Natural killer cell (primary cell): ENCODE results near the gene FOXJ3. TPM values are rescaled to one million over a fixed set of nuclear protein-coding genes. Genes with fewer than 3 reads are reported as not detected.

Experiments used
- ATAC-seq, 3 donors: fragments of 150-1000 bp in 2 of 3; fragments of 200-7000 bp in 1 of 3; cut with Tn5 transposase; 1 replicate in 1 of 3; 2 replicates in 2 of 3; pipeline ENCODE4 v1.10.0; 2021; ENCODE audit warnings: mild to moderate bottlenecking in 2 of 3, moderate library complexity in 2 of 3
- DNase-seq, 2 donors: peaks; one replicate each; pipeline versions ENCODE4 v3.0.0 to v3.0.0-alpha.2; 2013 to 2021; ENCODE audit warnings: mixed read lengths in 1 of 2
- H3K27ac ChIP-seq: one replicate; pipeline ENCODE4 v1.5.1; 2013; ENCODE audit warnings: mild to moderate bottlenecking, low read length
- H3K27me3 ChIP-seq: one replicate; pipeline ENCODE4 v1.6.1; 2013; ENCODE audit warnings: low read length; ENCODE audit not compliant: control insufficient read depth, insufficient read depth
- H3K36me3 ChIP-seq: one replicate; pipeline ENCODE4 v1.6.1; 2013; ENCODE audit warnings: low read length; ENCODE audit not compliant: control insufficient read depth, insufficient read depth
- H3K4me1 ChIP-seq: one replicate; pipeline ENCODE4 v1.6.1; 2013; ENCODE audit warnings: low read length; ENCODE audit not compliant: control insufficient read depth, insufficient read depth
- H3K4me3 ChIP-seq: one replicate; pipeline ENCODE4 v1.5.1; 2013; ENCODE audit warnings: low read length
- H3K9me3 ChIP-seq: one replicate; pipeline ENCODE4 v1.6.1; 2013; ENCODE audit warnings: low read length; ENCODE audit not compliant: control insufficient read depth, insufficient read depth
- H3K27ac Mint-ChIP-seq, 2 donors: one replicate each; pipeline ENCODE4 v1.8.0; 2022; ENCODE audit warnings: mild to moderate bottlenecking in 2 of 2, mixed read lengths in 2 of 2, moderate library complexity in 1 of 2
- H3K27me3 Mint-ChIP-seq, 2 donors: one replicate each; pipeline ENCODE4 v1.8.0; 2022; ENCODE audit warnings: low read depth in 2 of 2, mixed read lengths in 2 of 2
- H3K36me3 Mint-ChIP-seq: one replicate; pipeline ENCODE4 v1.8.0; 2022; ENCODE audit warnings: mixed read lengths
- H3K4me1 Mint-ChIP-seq, 2 donors: one replicate each; pipeline ENCODE4 v1.8.0; 2022; ENCODE audit warnings: mixed read lengths in 2 of 2
- H3K4me3 Mint-ChIP-seq: one replicate; pipeline ENCODE4 v1.8.0; 2022; ENCODE audit warnings: mild to moderate bottlenecking, moderate library complexity, mixed read lengths
- H3K9me3 Mint-ChIP-seq, 2 donors: one replicate each; pipeline ENCODE4 v1.8.0; 2022; ENCODE audit warnings: mixed read lengths in 2 of 2
- CTCF ChIP-seq: fragments of 200-600 bp; IDR thresholded peaks from one replicate; pipeline ENCODE4 v1.8.0; 2022; ENCODE audit warnings: antibody characterized with exemption
- WGBS: methylation state at CpG from one replicate; pipeline ENCODE4 v1.1.7; 2013; ENCODE audit warnings: missing lambda C conversion rate; ENCODE audit not compliant: insufficient coverage; 5-methylcytosine and 5-hydroxymethylcytosine counted together
- intact Hi-C: fragments of 100-400 bp; cut with micrococcal nuclease; formaldehyde crosslinking; loops from one replicate; pipeline ENCODE4 v1.14.2; 2022
- total RNA-seq, 4 donors: library from RNA; stranded (reverse); fragments of 120-200 nt in 1 of 4; gene quantifications; one replicate each; pipeline versions ENCODE4 v1.2.3 to v1.2.4, GENCODE V29; 2013 to 2022

FOXJ3 gene
- total RNA-seq, 3 donors from 2014 or later (not counting 1 experiment from before 2014, with no cell fraction given) = 81.9 to 93.8 (median 82.5) TPM

GRCh38 chr1:42258218-42258617 lies 76.8 kb downstream of the FOXJ3 start:
- TF ChIP-seq CTCF = no peak
- no peaks in the 10 kb centered on the region for H3K9me3 Mint-ChIP-seq
- no peak for ATAC-seq

GRCh38 chr1:42251042-42251441 lies 84.0 kb downstream of the FOXJ3 start:
- ATAC-seq (no peak), DNase-seq (no peak)
- H3K9me3 Mint-ChIP-seq = peaks cover 2 to 5% of the 10 kb centered on the region in 2 donors
- H3K4me1 ChIP-seq = no peaks in the 10 kb centered on the region
- peaks cover 9% of the 10 kb centered on the region for H3K36me3 Mint-ChIP-seq
- peak overlapping the region in 1 of 2 donors; percentile 37 for H3K27ac Mint-ChIP-seq
- H3K27ac ChIP-seq = no peak overlapping the region
- intact Hi-C loops = no loop called here
- H3K4me3 Mint-ChIP-seq = no peak overlapping the region
- H3K27me3 Mint-ChIP-seq = no peaks in the 10 kb centered on the region
- no peaks in the 10 kb centered on the region for H3K36me3 ChIP-seq
- WGBS = no CpG with 5 or more reads among the region's 1 CpG
- H3K4me1 Mint-ChIP-seq = peaks cover 36 to 46% of the 10 kb centered on the region in 2 donors
- no peaks in the 10 kb centered on the region for H3K27me3 ChIP-seq
- TF ChIP-seq CTCF = no peak
- no peak overlapping the region for H3K4me3 ChIP-seq
- no peaks in the 10 kb centered on the region for H3K9me3 ChIP-seq

More at GRCh38 chr1:42258218-42258617, 76.8 kb downstream of the FOXJ3 start:
- intact Hi-C loops = no loop called here
- H3K9me3 ChIP-seq = no peaks in the 10 kb centered on the region
- H3K27me3 ChIP-seq = no peaks in the 10 kb centered on the region
- no peak for DNase-seq
- H3K36me3 ChIP-seq = no peaks in the 10 kb centered on the region
- 100% methylated on average over 1 of the region's 1 CpG for WGBS
- peak overlapping the region; percentile 1 to 7 for H3K27ac Mint-ChIP-seq
- no peaks in the 10 kb centered on the region for H3K4me1 ChIP-seq
- H3K4me3 ChIP-seq = no peak overlapping the region
- H3K27ac ChIP-seq = no peak overlapping the region
- H3K36me3 Mint-ChIP-seq = no peaks in the 10 kb centered on the region
- no peaks in the 10 kb centered on the region for H3K27me3 Mint-ChIP-seq
- peaks cover 26 to 38% of the 10 kb centered on the region in 2 donors for H3K4me1 Mint-ChIP-seq
- no peak overlapping the region for H3K4me3 Mint-ChIP-seq

DNA sequence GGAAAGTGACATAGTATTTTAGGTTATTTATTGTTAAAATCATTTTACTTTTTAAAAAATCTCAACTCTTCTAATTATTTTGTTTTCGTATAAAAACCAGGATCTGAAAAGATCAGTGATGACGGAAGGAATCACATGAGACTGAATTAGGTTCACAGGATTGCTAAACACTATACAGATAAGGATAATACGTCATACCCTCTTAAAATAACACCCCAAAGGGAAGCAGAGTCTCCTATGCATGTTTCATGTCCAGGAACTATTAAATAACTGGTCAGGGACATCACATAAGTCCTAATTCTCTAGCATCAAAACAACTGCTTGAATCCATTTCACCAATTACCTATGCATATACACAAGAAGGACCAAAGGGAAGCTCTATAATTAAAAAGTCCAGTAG lies 84.9 kb downstream of the FOXJ3 start:
- H3K9me3 ChIP-seq = no peaks in the 10 kb centered on the region
- no peak for TF ChIP-seq CTCF
- 50% methylated on average over 2 of the region's 3 CpGs for WGBS
- ATAC-seq (no peak), DNase-seq (no peak)
- intact Hi-C loops = no loop called here
- Mint-ChIP-seq H3K27me3 (no peaks in the 10 kb centered on the region), H3K4me3 (no peak overlapping the region), H3K4me1 (peaks cover 45 to 51% of the 10 kb centered on the region in 2 donors), H3K9me3 (peaks cover 2 to 5% of the 10 kb centered on the region in 2 donors), H3K36me3 (peaks cover 9% of the 10 kb centered on the region), H3K27ac (peak overlapping the region in 1 of 2 donors; percentile 37)
- no peak overlapping the region for H3K4me3 ChIP-seq
- H3K4me1 ChIP-seq = no peaks in the 10 kb centered on the region
- H3K27ac ChIP-seq = no peak overlapping the region
- no peaks in the 10 kb centered on the region for H3K36me3 ChIP-seq
- H3K27me3 ChIP-seq = no peaks in the 10 kb centered on the region
